ENCODE data around the gene DNAJC11. TPM values are rescaled to one million over a fixed set of nuclear protein-coding genes. Genes with fewer than 3 reads are reported as not detected.
A peak's percentile ranks its signal among the peaks of the same experiment; 100 is the strongest.
"Not testable (repeated sequence)": the region's sequence is repeated elsewhere in the genome, so short reads cannot be mapped to it uniquely, and the experiment has no call there.

The DNAJC11 gene
- total and polyA plus RNA-seq, 4 donors: 15.5 to 31.5 (median 27.2) TPM

DNA sequence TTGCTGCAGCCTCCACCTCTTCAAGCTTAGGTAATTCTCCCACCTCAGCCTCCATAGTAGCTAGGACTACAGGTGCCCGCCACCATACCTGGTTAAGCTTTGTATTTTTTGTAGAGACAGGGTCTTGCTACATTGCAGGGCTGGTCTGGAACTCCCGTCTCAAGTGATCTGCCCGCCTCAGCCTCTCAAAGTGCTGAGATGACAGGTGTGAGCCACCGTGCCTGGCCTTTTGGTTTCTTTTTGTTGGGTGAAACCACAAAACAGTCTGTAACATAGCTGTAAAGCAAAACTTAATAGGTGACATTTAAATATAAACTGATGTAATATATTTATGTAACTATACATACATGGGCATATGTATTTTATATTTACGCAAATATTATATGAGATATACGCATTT, 3.1 kb upstream of the DNAJC11 start:
- Histone ChIP-seq H3K4me3 (ENCODE audit: low read length in 2 of 2) (no peak overlapping the region), H3K4me1 (ENCODE audit: control insufficient read depth in 1 of 2, insufficient read depth in 2 of 2, low read length in 2 of 2) (peaks cover 0 to 4% of the 10 kb centered on the region in 2 donors), H3K9me3 (ENCODE audit: control insufficient read depth, low read length) (no peaks in the 10 kb centered on the region), H3K36me3 (ENCODE audit: control insufficient read depth in 1 of 2, insufficient read depth in 2 of 2, low read length in 1 of 2) (no peaks in the 10 kb centered on the region), H3K27me3 (ENCODE audit: control insufficient read depth in 1 of 2, insufficient read depth in 2 of 2, low read length in 1 of 2) (no peaks in the 10 kb centered on the region), H3K27ac (ENCODE audit: low read depth in 1 of 2, low read length in 2 of 2) (no peak overlapping the region)
- 84 to 86% methylated on average over 6 of the region's 6 CpGs for WGBS, 2 donors
- no peak for DNase-seq
- intact Hi-C loops (cut with DNase I): no loop called here
- ATAC-seq (ENCODE audit: low FRiP score): no peak

DNA sequence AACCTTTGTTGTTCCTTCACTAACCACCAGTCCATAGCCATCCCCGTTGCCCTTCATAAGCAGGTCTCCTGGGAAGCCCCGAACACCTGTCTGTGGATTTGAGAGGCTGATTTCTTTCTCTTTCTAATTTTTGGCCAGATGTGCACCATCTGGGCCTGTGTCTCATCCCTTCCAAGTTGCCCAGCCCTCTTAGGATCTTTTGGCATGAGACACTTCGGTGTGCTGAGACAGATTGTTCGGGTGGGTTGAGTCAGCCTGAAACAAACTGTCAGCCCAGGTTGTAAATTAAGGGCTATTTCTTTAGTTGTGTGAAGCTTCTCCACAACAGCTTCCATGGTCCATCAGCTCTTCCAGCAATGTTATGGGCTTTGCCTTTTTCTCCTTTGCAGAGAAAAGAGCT, 1.4 kb upstream of the DNAJC11 start:
- Histone ChIP-seq H3K4me1 (ENCODE audit: control insufficient read depth in 1 of 2, insufficient read depth in 2 of 2, low read length in 2 of 2) (peaks cover 0 to 4% of the 10 kb centered on the region in 2 donors), H3K27ac (ENCODE audit: low read depth in 1 of 2, low read length in 2 of 2) (no peak overlapping the region)
- no peak for DNase-seq

DNA sequence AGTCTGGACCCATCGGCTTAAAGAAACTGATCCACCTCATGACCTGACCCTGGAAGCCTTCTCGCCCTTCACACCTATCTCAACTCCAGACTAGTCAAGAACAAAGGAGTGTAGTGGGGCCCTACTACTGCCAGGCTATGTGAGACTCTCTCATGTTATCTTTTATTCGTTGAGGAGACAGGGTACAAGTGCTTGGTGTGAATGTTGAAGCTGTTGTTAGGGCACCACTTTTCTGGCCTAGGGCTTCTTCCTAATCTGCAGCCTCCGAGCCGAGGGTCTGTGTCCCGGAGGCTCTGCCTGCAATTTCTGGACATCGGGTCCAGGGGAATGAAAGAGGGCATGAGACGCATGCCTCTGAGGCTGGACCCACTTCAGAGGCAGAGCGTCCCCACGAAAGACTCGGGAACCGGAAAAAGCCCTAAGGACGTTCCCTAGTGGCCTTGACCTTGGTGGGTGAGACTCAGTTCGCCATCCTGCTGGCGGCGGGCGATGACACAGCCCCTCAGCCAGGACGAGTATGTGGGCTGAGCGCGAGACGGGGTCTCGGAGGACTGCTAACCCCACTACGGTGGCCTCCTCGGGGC, 671 bp downstream of the DNAJC11 start:
- Histone ChIP-seq H3K4me1 (ENCODE audit: control insufficient read depth in 1 of 2, insufficient read depth in 2 of 2, low read length in 2 of 2) (peaks cover 0 to 4% of the 10 kb centered on the region in 2 donors), H3K4me3 (ENCODE audit: low read length in 2 of 2) (peak overlapping the region; percentile 67 to 83), H3K36me3 (ENCODE audit: control insufficient read depth in 1 of 2, insufficient read depth in 2 of 2, low read length in 1 of 2) (peaks cover 0 to 2% of the 10 kb centered on the region in 2 donors), H3K27me3 (ENCODE audit: control insufficient read depth in 1 of 2, insufficient read depth in 2 of 2, low read length in 1 of 2) (no peaks in the 10 kb centered on the region), H3K9me3 (ENCODE audit: control insufficient read depth, low read length) (no peaks in the 10 kb centered on the region), H3K27ac (ENCODE audit: low read depth in 1 of 2, low read length in 2 of 2) (no peak overlapping the region)
- ATAC-seq (ENCODE audit: low FRiP score): no peak
- WGBS, 2 donors: 3 to 5% methylated on average over 24 of the region's 24 CpGs
- intact Hi-C loops (cut with DNase I): no loop called here
- DNase-seq: no peak

More for the DNA sequence above, 1.4 kb upstream of the DNAJC11 start:
- ATAC-seq (ENCODE audit: low FRiP score): no peak
- no peaks in the 10 kb centered on the region for H3K9me3 ChIP-seq (ENCODE audit: control insufficient read depth, low read length)
- intact Hi-C loops (cut with DNase I): no loop called here
- H3K36me3 ChIP-seq (ENCODE audit: control insufficient read depth in 1 of 2, insufficient read depth in 2 of 2, low read length in 1 of 2): no peaks in the 10 kb centered on the region
- H3K27me3 ChIP-seq (ENCODE audit: control insufficient read depth in 1 of 2, insufficient read depth in 2 of 2, low read length in 1 of 2): no peaks in the 10 kb centered on the region
- H3K4me3 ChIP-seq (ENCODE audit: low read length in 2 of 2): no peak overlapping the region
- 89 to 91% methylated on average over 4 of the region's 4 CpGs for WGBS, 2 donors

DNA sequence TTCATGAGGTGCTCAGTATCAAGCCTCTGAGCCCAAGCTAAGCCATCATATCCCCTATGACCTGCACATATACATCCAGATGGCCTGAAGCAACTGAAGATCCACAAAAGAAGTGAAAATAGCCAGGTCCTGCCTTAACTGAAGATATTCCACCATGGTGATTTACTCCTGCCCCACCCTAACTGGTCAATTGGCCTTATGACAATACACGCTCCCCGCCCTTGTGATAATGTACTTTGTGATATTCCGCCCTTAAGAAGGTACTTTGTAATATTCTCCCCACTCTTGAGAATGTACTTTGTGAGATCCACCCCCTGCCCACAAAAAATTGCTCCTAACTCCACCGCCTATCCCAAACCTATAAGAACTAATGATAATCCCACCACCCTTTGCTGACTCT, 1.7 kb downstream of the DNAJC11 start:
- H3K4me1 ChIP-seq (ENCODE audit: control insufficient read depth in 1 of 2, insufficient read depth in 2 of 2, low read length in 2 of 2); H3K36me3 ChIP-seq (ENCODE audit: control insufficient read depth in 1 of 2, insufficient read depth in 2 of 2, low read length in 1 of 2); DNase-seq; H3K4me3 ChIP-seq (ENCODE audit: low read length in 2 of 2); H3K27ac ChIP-seq (ENCODE audit: low read depth in 1 of 2, low read length in 2 of 2); H3K9me3 ChIP-seq (ENCODE audit: control insufficient read depth, low read length); H3K27me3 ChIP-seq (ENCODE audit: control insufficient read depth in 1 of 2, insufficient read depth in 2 of 2, low read length in 1 of 2); intact Hi-C loops (cut with DNase I); ATAC-seq (ENCODE audit: low FRiP score): not testable (repeated sequence)
- WGBS, 2 donors: 92 to 94% methylated on average over 4 of the region's 4 CpGs

DNA sequence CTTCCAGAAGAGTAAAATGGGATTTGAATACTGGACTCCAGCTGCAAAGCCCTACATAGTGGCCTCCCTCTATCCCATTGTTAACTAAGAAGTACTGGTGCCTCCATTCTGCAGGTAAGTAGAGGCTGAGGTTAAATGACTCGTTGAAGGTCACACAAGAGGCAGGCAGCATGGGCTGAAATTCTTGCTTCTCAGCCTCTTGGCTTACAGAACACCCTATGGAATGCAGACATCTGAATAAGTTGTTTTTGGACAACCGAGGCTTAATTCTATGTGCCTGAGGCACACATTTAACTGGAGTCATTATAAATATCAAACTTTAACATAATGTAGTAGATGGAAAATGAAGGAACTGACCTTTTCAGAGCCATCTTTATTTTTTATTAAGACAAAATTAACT, 5.7 kb downstream of the DNAJC11 start:
- Histone ChIP-seq H3K4me1 (ENCODE audit: control insufficient read depth in 1 of 2, insufficient read depth in 2 of 2, low read length in 2 of 2) (peaks cover 0 to 4% of the 10 kb centered on the region in 2 donors), H3K27me3 (ENCODE audit: control insufficient read depth in 1 of 2, insufficient read depth in 2 of 2, low read length in 1 of 2) (no peaks in the 10 kb centered on the region), H3K9me3 (ENCODE audit: control insufficient read depth, low read length) (no peaks in the 10 kb centered on the region), H3K4me3 (ENCODE audit: low read length in 2 of 2) (no peak overlapping the region), H3K27ac (ENCODE audit: low read depth in 1 of 2, low read length in 2 of 2) (no peak overlapping the region), H3K36me3 (ENCODE audit: control insufficient read depth in 1 of 2, insufficient read depth in 2 of 2, low read length in 1 of 2) (peaks cover 0 to 2% of the 10 kb centered on the region in 2 donors)
- 7 to 22% methylated on average over 2 of the region's 2 CpGs for WGBS, 2 donors
- DNase-seq: no peak
- intact Hi-C loops (cut with DNase I): no loop called here
- ATAC-seq (ENCODE audit: low FRiP score): no peak

DNA sequence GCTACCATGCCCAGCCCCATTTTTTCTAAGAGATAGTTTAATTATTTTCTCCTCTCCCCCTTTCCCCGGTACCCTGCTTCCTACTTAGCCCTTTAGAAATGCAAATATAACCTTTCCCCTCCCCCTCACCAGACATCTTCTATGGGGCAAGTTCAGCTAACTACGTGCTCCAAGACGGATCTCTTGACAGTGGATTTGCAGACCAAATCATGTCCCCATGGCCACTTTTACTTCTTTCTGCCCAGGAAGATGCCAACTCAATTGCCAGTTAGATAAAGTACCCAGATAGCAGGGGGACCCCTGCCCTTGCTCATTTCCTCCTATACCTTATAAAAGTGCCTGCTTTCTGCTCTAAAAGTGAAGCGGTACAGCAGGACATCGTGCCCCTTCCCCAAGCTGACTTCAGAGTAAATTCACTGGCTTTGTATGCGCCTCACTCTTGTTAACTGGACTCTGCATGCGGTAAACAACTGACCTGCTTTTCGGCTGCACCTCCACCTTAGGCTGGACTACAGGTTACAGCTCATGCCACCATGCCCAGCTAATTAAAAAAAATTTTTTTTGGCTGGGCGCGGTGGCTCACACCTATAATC, 7.4 kb downstream of the DNAJC11 start:
- no peak for DNase-seq
- intact Hi-C loops (cut with DNase I): no loop called here
- Histone ChIP-seq H3K4me3 (ENCODE audit: low read length in 2 of 2) (no peak overlapping the region), H3K4me1 (ENCODE audit: control insufficient read depth in 1 of 2, insufficient read depth in 2 of 2, low read length in 2 of 2) (no peaks in the 10 kb centered on the region), H3K27ac (ENCODE audit: low read depth in 1 of 2, low read length in 2 of 2) (no peak overlapping the region), H3K27me3 (ENCODE audit: control insufficient read depth in 1 of 2, insufficient read depth in 2 of 2, low read length in 1 of 2) (no peaks in the 10 kb centered on the region), H3K9me3 (ENCODE audit: control insufficient read depth, low read length) (no peaks in the 10 kb centered on the region), H3K36me3 (ENCODE audit: control insufficient read depth in 1 of 2, insufficient read depth in 2 of 2, low read length in 1 of 2) (peaks cover 0 to 2% of the 10 kb centered on the region in 2 donors)
- 75 to 80% methylated on average over 10 of the region's 10 CpGs for WGBS, 2 donors
- no peak for ATAC-seq (ENCODE audit: low FRiP score)

DNA sequence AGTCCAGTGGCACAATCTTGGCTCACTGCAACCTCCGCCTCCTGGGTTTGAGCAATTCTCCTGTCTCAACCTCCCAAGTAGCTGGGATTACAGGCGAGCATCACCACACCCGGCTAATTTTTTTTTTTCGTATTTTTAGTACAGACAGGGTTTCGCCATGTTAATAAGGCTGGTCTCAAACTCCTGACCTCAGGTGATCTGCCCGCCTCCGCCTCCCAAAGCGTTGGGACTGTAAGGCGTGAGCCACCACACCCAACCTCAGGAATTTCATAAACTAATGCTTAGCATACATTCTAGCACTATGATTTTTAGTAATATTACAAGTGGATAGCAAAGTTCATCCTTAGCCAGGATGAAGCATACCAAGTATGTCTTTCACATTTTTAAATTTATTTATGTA, 8.7 kb downstream of the DNAJC11 start:
- Histone ChIP-seq H3K36me3 (ENCODE audit: control insufficient read depth in 1 of 2, insufficient read depth in 2 of 2, low read length in 1 of 2) (peaks cover 0 to 2% of the 10 kb centered on the region in 2 donors), H3K4me1 (ENCODE audit: control insufficient read depth in 1 of 2, insufficient read depth in 2 of 2, low read length in 2 of 2) (no peaks in the 10 kb centered on the region), H3K4me3 (ENCODE audit: low read length in 2 of 2) (no peak overlapping the region), H3K9me3 (ENCODE audit: control insufficient read depth, low read length) (no peaks in the 10 kb centered on the region), H3K27me3 (ENCODE audit: control insufficient read depth in 1 of 2, insufficient read depth in 2 of 2, low read length in 1 of 2) (no peaks in the 10 kb centered on the region), H3K27ac (ENCODE audit: low read depth in 1 of 2, low read length in 2 of 2) (no peak overlapping the region)
- intact Hi-C loops (cut with DNase I): no loop called here
- ATAC-seq (ENCODE audit: low FRiP score): no peak
- 83 to 92% methylated on average over 9 of the region's 9 CpGs for WGBS, 2 donors
- DNase-seq: no peak

DNA sequence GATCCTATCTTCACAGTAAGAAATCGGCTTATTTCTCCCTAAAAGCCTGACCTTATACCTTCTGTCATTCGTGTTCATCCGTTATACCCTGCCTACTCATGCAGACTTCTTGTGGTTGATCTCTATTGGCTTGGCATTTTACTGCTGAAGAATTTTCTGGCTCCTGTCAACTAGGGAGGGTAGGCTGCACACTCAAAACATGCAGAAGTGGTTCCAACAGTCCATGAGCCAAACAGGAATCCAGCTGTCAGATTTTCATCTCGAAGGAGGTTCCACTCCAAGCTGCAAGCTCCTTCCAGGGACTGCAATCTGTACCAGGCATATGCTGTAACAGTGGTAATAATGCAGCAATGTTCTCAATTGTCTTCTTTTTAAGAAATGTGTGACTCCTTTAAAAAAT, 10.1 kb downstream of the DNAJC11 start:
- H3K36me3 ChIP-seq (ENCODE audit: control insufficient read depth in 1 of 2, insufficient read depth in 2 of 2, low read length in 1 of 2): peaks cover 0 to 2% of the 10 kb centered on the region in 2 donors
- DNase-seq: no peak
- H3K4me1 ChIP-seq (ENCODE audit: control insufficient read depth in 1 of 2, insufficient read depth in 2 of 2, low read length in 2 of 2): no peaks in the 10 kb centered on the region
- intact Hi-C loops (cut with DNase I): no loop called here
- H3K4me3 ChIP-seq (ENCODE audit: low read length in 2 of 2): no peak overlapping the region
- 43 to 54% methylated on average over 4 of the region's 4 CpGs for WGBS, 2 donors
- H3K9me3 ChIP-seq (ENCODE audit: control insufficient read depth, low read length): no peaks in the 10 kb centered on the region
- no peaks in the 10 kb centered on the region for H3K27me3 ChIP-seq (ENCODE audit: control insufficient read depth in 1 of 2, insufficient read depth in 2 of 2, low read length in 1 of 2)
- no peak for ATAC-seq (ENCODE audit: low FRiP score)
- H3K27ac ChIP-seq (ENCODE audit: low read depth in 1 of 2, low read length in 2 of 2): no peak overlapping the region

DNA sequence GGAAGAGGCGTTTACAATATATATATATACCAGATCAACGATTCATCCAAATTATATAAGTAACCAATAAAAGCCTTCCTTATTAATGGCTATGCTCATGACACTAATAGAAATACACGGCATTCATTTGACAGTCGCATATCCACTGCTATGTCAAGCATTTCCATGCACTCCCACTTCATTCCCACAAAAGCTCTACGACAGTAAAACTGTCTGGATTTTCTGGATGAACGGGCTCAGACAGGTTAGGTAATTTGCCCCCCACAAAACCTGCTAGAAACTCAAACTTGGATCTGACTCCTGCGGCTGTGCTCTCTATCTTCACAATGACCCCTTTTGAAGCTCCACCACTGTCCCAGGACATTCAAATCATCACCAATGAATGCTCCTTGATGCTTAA, 11.4 kb downstream of the DNAJC11 start:
- intact Hi-C loops (cut with DNase I): no loop called here
- no peak for ATAC-seq (ENCODE audit: low FRiP score)
- 94 to 95% methylated on average over 7 of the region's 7 CpGs for whole genome bisulfite sequencing, 2 donors
- Histone ChIP-seq H3K27ac (ENCODE audit: low read depth in 1 of 2, low read length in 2 of 2) (no peak overlapping the region), H3K4me1 (ENCODE audit: control insufficient read depth in 1 of 2, insufficient read depth in 2 of 2, low read length in 2 of 2) (peaks cover 0 to 1% of the 10 kb centered on the region in 2 donors), H3K27me3 (ENCODE audit: control insufficient read depth in 1 of 2, insufficient read depth in 2 of 2, low read length in 1 of 2) (no peaks in the 10 kb centered on the region), H3K9me3 (ENCODE audit: control insufficient read depth, low read length) (no peaks in the 10 kb centered on the region), H3K36me3 (ENCODE audit: control insufficient read depth in 1 of 2, insufficient read depth in 2 of 2, low read length in 1 of 2) (no peaks in the 10 kb centered on the region), H3K4me3 (ENCODE audit: low read length in 2 of 2) (no peak overlapping the region)
- DNase-seq: no peak
